ENCODE results near the gene RAD18.

The RAD18 gene

GRCh38 chr3:8863891-8864290, 99.4 kb downstream of the RAD18 start (continued):
- TF ChIP-seq ZNF521 (tag by site-specific recombination; IDR thresholded peaks at IDR 0.05) (no peak), ZFP69B (tag by site-specific recombination; IDR thresholded peaks at IDR 0.05) (no peak)

- H3K4me1 ChIP-seq (ENCODE audit: control insufficient read depth, insufficient read depth, low read length), result no peaks in the 10 kb centered on the region
- CTCF ChIA-PET, result no interaction called here
- H3K4me3 ChIP-seq (ENCODE audit: low read depth, low read length), result no peak overlapping the region
- no peaks in the 10 kb centered on the region for H3K9me3 ChIP-seq (ENCODE audit: control insufficient read depth, insufficient read depth, low read depth, low read length)
- POLR2A ChIA-PET, result no interaction called here
- TF ChIP-seq ZFHX2 (tag by site-specific recombination; conservative IDR thresholded peaks at IDR 0.05) (no peak), ZNF571 (tag by site-specific recombination; IDR thresholded peaks at IDR 0.05) (no peak), ZNF426 (tag by site-specific recombination; IDR thresholded peaks at IDR 0.05) (no peak), ZNF354C (tag by site-specific recombination; IDR thresholded peaks at IDR 0.05; ENCODE audit: borderline replicate concordance, low read depth) (no peak), ZNF660 (tag by site-specific recombination; IDR thresholded peaks at IDR 0.05) (no peak), MZF1 (tag by site-specific recombination; IDR thresholded peaks at IDR 0.05; ENCODE audit: borderline replicate concordance) (no peak), KLF16 (tag by site-specific recombination; IDR thresholded peaks at IDR 0.05) (no peak), ZNF791 (tag by site-specific recombination; IDR thresholded peaks at IDR 0.05) (no peak), PRDM2 (tag by site-specific recombination; IDR thresholded peaks at IDR 0.05; ENCODE audit: borderline replicate concordance) (no peak), SP2 (tag by site-specific recombination; IDR thresholded peaks at IDR 0.05) (no peak), ZNF596 (tag by site-specific recombination; IDR thresholded peaks at IDR 0.05) (no peak), GLIS2 (tag by site-specific recombination; IDR thresholded peaks at IDR 0.05) (no peak)
- no peak overlapping the region for H3K27ac ChIP-seq (ENCODE audit: extremely low read depth, low read depth, low read length)
- H3K36me3 ChIP-seq (ENCODE audit: control insufficient read depth in 2 of 2, insufficient read depth in 1 of 2, low read length in 2 of 2), result peaks cover 0 to 11% of the 10 kb centered on the region in 2 experiments; a peak in 1 of 3 replicates
Observed at GRCh38 chr3:8857720-8858367, 105.4 kb downstream of the RAD18 start.

GRCh38 chr3:8856721-8857120, 106.6 kb downstream of the RAD18 start:
- POLR2A ChIA-PET, result no interaction called here
- TF ChIP-seq WT1 (tag by site-specific recombination; IDR thresholded peaks at IDR 0.05) (no peak), ZBTB44 (tag by site-specific recombination; IDR thresholded peaks at IDR 0.05) (no peak), ZNF362 (tag by site-specific recombination; IDR thresholded peaks at IDR 0.05) (no peak), ZNF785 (tag by site-specific recombination; IDR thresholded peaks at IDR 0.05) (no peak), ZNF184 (tag by site-specific recombination; IDR thresholded peaks at IDR 0.05) (no peak), ZNF398 (tag by site-specific recombination; IDR thresholded peaks at IDR 0.05) (no peak), GLIS2 (tag by site-specific recombination; IDR thresholded peaks at IDR 0.05) (no peak)

More at GRCh38 chr3:8856721-8857120, 106.6 kb downstream of the RAD18 start:
- Histone ChIP-seq H3K27ac (ENCODE audit: extremely low read depth, low read depth, low read length) (no peak overlapping the region), H3K4me1 (ENCODE audit: control insufficient read depth, insufficient read depth, low read length) (no peaks in the 10 kb centered on the region), H3K9me3 (ENCODE audit: control insufficient read depth, insufficient read depth, low read depth, low read length) (no peaks in the 10 kb centered on the region), H3K36me3 (ENCODE audit: control insufficient read depth in 2 of 2, insufficient read depth in 1 of 2, low read length in 2 of 2) (peaks cover 0 to 11% of the 10 kb centered on the region in 2 experiments; a peak in 1 of 3 replicates), H3K4me3 (ENCODE audit: low read depth, low read length) (no peak overlapping the region)
- CTCF ChIA-PET, result no interaction called here
